Prostate gland (tissue), 2 donors: ENCODE results near the gene GRPEL2. TPM values are rescaled to one million over a fixed set of nuclear protein-coding genes. Genes with fewer than 3 reads are reported as not detected.

Experiments used
- DNase-seq: peaks from one replicate; pipeline ENCODE4 v3.0.0-alpha.2; 2019; ENCODE audit warnings: low spot score
- H3K27ac ChIP-seq, 2 donors: fragments of 200-600 bp; sonication (generic); 2 replicates each; pipeline ENCODE4 v1.5.1; 2017 to 2019
- H3K27me3 ChIP-seq: fragments of 200-600 bp; sonication (generic); replicated peaks from 2 replicates; pipeline ENCODE4 v1.5.1; 2019; ENCODE audit not compliant: insufficient read depth
- H3K36me3 ChIP-seq, 2 donors: fragments of 200-600 bp; sonication (generic); 1 replicate in 1 of 2; 2 replicates in 1 of 2; pipeline versions ENCODE4 v1.5.1 to v1.8.1; 2017 to 2019
- H3K4me1 ChIP-seq: fragments of 200-600 bp; sonication (generic); replicated peaks from 2 replicates; pipeline ENCODE4 v1.5.1; 2019
- H3K4me3 ChIP-seq, 2 donors: fragments of 200-600 bp; sonication (generic); 2 replicates each; pipeline ENCODE4 v1.5.1; 2017 to 2019
- H3K9me3 ChIP-seq: fragments of 200-600 bp; sonication (generic); 2 replicates; pipeline ENCODE4 v1.5.1; 2017
- CTCF ChIP-seq, 4 experiments: fragments of 200-600 bp in 2 of 4; fragments of 450-650 bp in 2 of 4; sonication (generic) in 2 of 4; IDR thresholded peaks; 1 replicate in 3 of 4; 2 replicates in 1 of 4; pipeline ENCODE4 v1.5.1; 2016 to 2019; ENCODE audit warnings: antibody characterized with exemption in 4 of 4, mild to moderate bottlenecking in 2 of 4, moderate library complexity in 2 of 4
- POLR2A ChIP-seq: fragments of 450-650 bp; IDR thresholded peaks from one replicate; pipeline ENCODE4 v1.6.1; 2016; ENCODE audit warnings: antibody characterized with exemption, mild to moderate bottlenecking
- POLR2AphosphoS5 ChIP-seq: sonication (generic); formaldehyde crosslinking; IDR thresholded peaks from one replicate; pipeline ENCODE4 v1.6.1; 2017; ENCODE audit warnings: antibody characterized with exemption
- WGBS: methylation state at CpG from one replicate; pipeline ENCODE4 v1.1.5; 2018; 5-methylcytosine and 5-hydroxymethylcytosine counted together
- intact Hi-C: fragments of 100-400 bp; cut with DNase I; formaldehyde crosslinking; loops from one replicate; pipeline ENCODE4 v1.14.2; 2022
- total RNA-seq, 2 donors: library from RNA; depleted of rRNA; stranded (reverse); fragments of >200 nt; gene quantifications; one replicate each; pipeline ENCODE4 v1.1.0, GENCODE V29; 2016

GRPEL2 gene
- total RNA-seq, 2 donors from 2014 or later = 11.1 to 12.0 TPM

- no peak for DNase-seq
- no peaks in the 10 kb centered on the region for H3K36me3 ChIP-seq
- no peaks in the 10 kb centered on the region for H3K9me3 ChIP-seq
- 84% methylated on average over 9 of the region's 9 CpGs for WGBS
- no peak for TF ChIP-seq POLR2A
- TF ChIP-seq CTCF (IDR thresholded peaks at IDR 0.05) = no peak
- TF ChIP-seq POLR2AphosphoS5 = no peak
- H3K27ac ChIP-seq = no peak overlapping the region
- no peaks in the 10 kb centered on the region for H3K27me3 ChIP-seq
- H3K4me3 ChIP-seq = no peak overlapping the region
- intact Hi-C loops = no loop called here
- H3K4me1 ChIP-seq = no peaks in the 10 kb centered on the region
Observed at GRCh38 chr5:149363936-149364335, 18.6 kb downstream of the GRPEL2 start.

GRCh38 chr5:149364719-149365118 lies 19.4 kb downstream of the GRPEL2 start:
- 86% methylated on average over 2 of the region's 2 CpGs for WGBS
- Histone ChIP-seq H3K36me3 (no peaks in the 10 kb centered on the region), H3K4me1 (no peaks in the 10 kb centered on the region), H3K27me3 (no peaks in the 10 kb centered on the region), H3K4me3 (no peak overlapping the region), H3K9me3 (no peaks in the 10 kb centered on the region), H3K27ac (no peak overlapping the region)
- intact Hi-C loops = loop anchor here (5.0 kb wide), 2 partner anchors 78 to 188 kb away; partner anchors contain the start of gene CSNK1A1
- TF ChIP-seq POLR2A = no peak
- TF ChIP-seq CTCF (IDR thresholded peaks at IDR 0.05) = no peak
- TF ChIP-seq POLR2AphosphoS5 = no peak
- no peak for DNase-seq

GRCh38 chr5:149365418-149365817 lies 20.1 kb downstream of the GRPEL2 start:
- Histone ChIP-seq H3K27me3 (no peaks in the 10 kb centered on the region), H3K4me1 (no peaks in the 10 kb centered on the region), H3K36me3 (no peaks in the 10 kb centered on the region), H3K4me3 (no peak overlapping the region), H3K27ac (no peak overlapping the region), H3K9me3 (no peaks in the 10 kb centered on the region)
- no peak for DNase-seq
- 88% methylated on average over 6 of the region's 6 CpGs for WGBS
- intact Hi-C loops = loop anchor here (5.0 kb wide), 2 partner anchors 77 to 187 kb away; partner anchors contain the start of gene CSNK1A1
- TF ChIP-seq CTCF (IDR thresholded peaks at IDR 0.05) = no peak
- no peak for TF ChIP-seq POLR2AphosphoS5
- TF ChIP-seq POLR2A = no peak

- 79% methylated on average over 1 of the region's 1 CpG for WGBS
- H3K9me3 ChIP-seq = no peaks in the 10 kb centered on the region
- TF ChIP-seq CTCF (IDR thresholded peaks at IDR 0.05) (no peak), POLR2AphosphoS5 (no peak), POLR2A (no peak)
- intact Hi-C loops = loop anchor here (5.0 kb wide), 2 partner anchors 76 to 186 kb away; partner anchors contain the start of gene CSNK1A1
- no peaks in the 10 kb centered on the region for H3K36me3 ChIP-seq
- H3K4me3 ChIP-seq = no peak overlapping the region
- no peaks in the 10 kb centered on the region for H3K4me1 ChIP-seq
- H3K27me3 ChIP-seq = no peaks in the 10 kb centered on the region
- H3K27ac ChIP-seq = no peak overlapping the region
- no peak for DNase-seq
Observed at GRCh38 chr5:149366169-149366729, 20.9 kb downstream of the GRPEL2 start.

GRCh38 chr5:149367249-149367971 lies 22.1 kb downstream of the GRPEL2 start:
- H3K27me3 ChIP-seq = no peaks in the 10 kb centered on the region
- WGBS = 52% methylated on average over 14 of the region's 14 CpGs
- no peaks in the 10 kb centered on the region for H3K4me1 ChIP-seq
- DNase-seq = peak; percentile 52
- H3K9me3 ChIP-seq = no peaks in the 10 kb centered on the region
- no peaks in the 10 kb centered on the region for H3K36me3 ChIP-seq
- no peak overlapping the region for H3K27ac ChIP-seq
- TF ChIP-seq CTCF (IDR thresholded peaks at IDR 0.05) (peak; percentile 40 to 75 (median 64)), POLR2AphosphoS5 (peak; percentile 30), POLR2A (no peak)
- no peak overlapping the region for H3K4me3 ChIP-seq
- intact Hi-C loops = loop anchor here (5.0 kb wide), 2 partner anchors 75 to 185 kb away; partner anchors contain the start of gene CSNK1A1
